ENCODE measurements around the gene ARL8B. TPM values are rescaled to one million over a fixed set of nuclear protein-coding genes. Genes with fewer than 3 reads are reported as not detected.

ARL8B gene
- total RNA-seq, 4 donors from 2014 or later: 22.8 to 80.2 (median 51.2) TPM

DNA sequence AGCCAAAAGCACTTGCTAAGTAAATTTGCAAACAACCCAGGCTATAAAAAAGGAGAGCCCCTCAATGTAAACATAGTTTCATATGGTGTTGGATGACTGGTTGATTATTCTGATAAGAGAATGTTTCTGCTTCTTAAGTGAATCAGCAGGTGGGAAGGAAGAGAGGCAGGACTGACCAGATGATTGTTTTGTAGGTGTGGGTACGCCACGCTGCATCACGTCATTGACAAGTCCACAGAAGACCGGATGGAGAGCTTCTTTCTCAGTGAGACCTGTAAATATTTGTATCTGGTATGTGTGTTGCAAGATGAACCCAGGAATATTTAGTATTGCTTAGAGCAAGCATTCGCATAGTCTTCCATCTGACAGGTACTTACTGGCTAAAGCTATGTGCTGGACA lies 88.8 kb downstream of the ARL8B start:
- H3K4me1 ChIP-seq: no peaks in the 10 kb centered on the region
- no peaks in the 10 kb centered on the region for H3K9me3 ChIP-seq
- no peaks in the 10 kb centered on the region for H3K27me3 ChIP-seq
- DNase-seq: no peak
- no peak for TF ChIP-seq POLR2A (IDR thresholded peaks at IDR 0.05)
- TF ChIP-seq, protein P1, sequence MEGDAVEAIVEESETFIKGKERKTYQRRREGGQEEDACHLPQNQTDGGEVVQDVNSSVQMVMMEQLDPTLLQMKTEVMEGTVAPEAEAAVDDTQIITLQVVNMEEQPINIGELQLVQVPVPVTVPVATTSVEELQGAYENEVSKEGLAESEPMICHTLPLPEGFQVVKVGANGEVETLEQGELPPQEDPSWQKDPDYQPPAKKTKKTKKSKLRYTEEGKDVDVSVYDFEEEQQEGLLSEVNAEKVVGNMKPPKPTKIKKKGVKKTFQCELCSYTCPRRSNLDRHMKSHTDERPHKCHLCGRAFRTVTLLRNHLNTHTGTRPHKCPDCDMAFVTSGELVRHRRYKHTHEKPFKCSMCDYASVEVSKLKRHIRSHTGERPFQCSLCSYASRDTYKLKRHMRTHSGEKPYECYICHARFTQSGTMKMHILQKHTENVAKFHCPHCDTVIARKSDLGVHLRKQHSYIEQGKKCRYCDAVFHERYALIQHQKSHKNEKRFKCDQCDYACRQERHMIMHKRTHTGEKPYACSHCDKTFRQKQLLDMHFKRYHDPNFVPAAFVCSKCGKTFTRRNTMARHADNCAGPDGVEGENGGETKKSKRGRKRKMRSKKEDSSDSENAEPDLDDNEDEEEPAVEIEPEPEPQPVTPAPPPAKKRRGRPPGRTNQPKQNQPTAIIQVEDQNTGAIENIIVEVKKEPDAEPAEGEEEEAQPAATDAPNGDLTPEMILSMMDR (IDR thresholded peaks at IDR 0.05): no peak
- intact Hi-C loops (cut with DNase I; ENCODE audit: low total_unique reads): no loop called here
- H3K36me3 ChIP-seq: no peaks in the 10 kb centered on the region
- no peak overlapping the region for H3K27ac ChIP-seq
- no peak overlapping the region for H3K4me3 ChIP-seq

DNA sequence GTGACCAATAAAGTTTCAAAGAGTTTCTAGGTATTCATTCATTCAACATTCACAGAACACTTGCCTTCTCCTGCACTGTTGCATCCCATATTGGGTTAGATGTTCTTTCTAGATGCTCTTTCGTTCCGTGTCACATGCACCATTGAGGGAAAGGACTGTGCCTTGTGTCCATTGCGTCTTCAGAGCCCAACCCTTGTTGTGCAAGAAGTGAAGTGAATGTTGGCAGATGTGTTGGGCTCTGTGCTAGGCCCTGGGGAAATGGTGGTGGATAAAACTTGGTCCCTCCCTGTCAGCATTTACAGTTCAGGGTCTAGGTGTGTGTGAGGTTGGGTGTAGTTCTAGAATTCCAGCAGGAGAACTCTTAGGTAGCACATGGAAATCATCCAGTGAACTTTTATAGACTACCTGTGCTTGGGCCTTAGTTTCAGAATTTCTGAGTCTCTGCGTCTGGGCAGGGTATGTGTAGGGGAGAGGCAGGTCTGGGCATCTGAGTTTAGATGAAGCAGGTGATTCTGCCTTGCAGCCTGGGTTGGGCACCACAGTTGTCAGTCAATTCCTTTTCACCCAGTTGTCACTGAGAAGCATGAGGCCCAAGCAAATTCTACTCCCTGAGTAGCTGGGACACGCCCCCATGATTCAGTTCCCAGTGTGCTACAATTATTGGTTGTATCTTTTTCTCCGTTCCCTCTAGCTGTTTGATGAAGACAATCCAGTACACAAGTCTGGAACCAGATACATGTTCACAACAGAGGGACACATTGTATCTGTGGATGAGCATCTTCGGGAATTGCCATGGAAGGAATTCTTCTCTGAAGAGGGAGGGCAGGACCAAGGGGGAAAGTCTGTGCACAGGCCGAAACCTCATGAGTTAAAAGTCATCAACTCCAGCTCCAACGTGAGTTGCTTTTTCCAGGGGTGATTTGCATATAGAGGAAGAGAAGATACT lies 90.8 kb downstream of the ARL8B start:
- no peaks in the 10 kb centered on the region for H3K27me3 ChIP-seq
- no peaks in the 10 kb centered on the region for H3K36me3 ChIP-seq
- intact Hi-C loops (cut with DNase I; ENCODE audit: low total_unique reads): no loop called here
- no peak overlapping the region for H3K27ac ChIP-seq
- no peak overlapping the region for H3K4me3 ChIP-seq
- no peaks in the 10 kb centered on the region for H3K4me1 ChIP-seq
- TF ChIP-seq POLR2A (IDR thresholded peaks at IDR 0.05): no peak
- TF ChIP-seq, protein P1 (IDR thresholded peaks at IDR 0.05): no peak
- no peak for DNase-seq
- H3K9me3 ChIP-seq: no peaks in the 10 kb centered on the region

DNA sequence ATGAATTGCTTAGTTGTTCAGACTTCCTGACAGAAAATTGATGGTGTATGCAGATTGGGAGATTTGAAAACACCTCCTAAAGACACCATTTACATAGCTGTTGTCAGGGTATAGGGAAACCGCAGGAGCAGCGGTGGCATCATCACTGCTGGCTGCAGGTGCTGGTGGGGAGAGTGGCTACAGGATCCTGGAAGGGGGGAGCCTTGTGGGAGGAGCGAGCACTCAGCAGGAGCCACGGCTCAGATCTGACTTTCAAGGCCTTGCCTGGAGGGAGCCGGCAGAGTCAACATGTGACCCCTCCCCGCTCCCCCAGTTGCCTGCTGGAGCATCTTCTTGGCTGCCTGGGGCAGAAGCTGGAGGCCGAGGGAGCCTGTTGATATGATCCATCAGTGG lies 91.5 kb downstream of the ARL8B start:
- peaks cover 0 to 3% of the 10 kb centered on the region in 2 donors for H3K4me1 ChIP-seq
- H3K9me3 ChIP-seq: no peaks in the 10 kb centered on the region
- H3K27ac ChIP-seq: no peak overlapping the region
- intact Hi-C loops (cut with DNase I; ENCODE audit: low total_unique reads): no loop called here
- no peak for TF ChIP-seq POLR2A (IDR thresholded peaks at IDR 0.05)
- TF ChIP-seq, protein P1 (IDR thresholded peaks at IDR 0.05): no peak
- no peaks in the 10 kb centered on the region for H3K27me3 ChIP-seq
- DNase-seq: no peak
- H3K36me3 ChIP-seq: no peaks in the 10 kb centered on the region
- H3K4me3 ChIP-seq: no peak overlapping the region

DNA sequence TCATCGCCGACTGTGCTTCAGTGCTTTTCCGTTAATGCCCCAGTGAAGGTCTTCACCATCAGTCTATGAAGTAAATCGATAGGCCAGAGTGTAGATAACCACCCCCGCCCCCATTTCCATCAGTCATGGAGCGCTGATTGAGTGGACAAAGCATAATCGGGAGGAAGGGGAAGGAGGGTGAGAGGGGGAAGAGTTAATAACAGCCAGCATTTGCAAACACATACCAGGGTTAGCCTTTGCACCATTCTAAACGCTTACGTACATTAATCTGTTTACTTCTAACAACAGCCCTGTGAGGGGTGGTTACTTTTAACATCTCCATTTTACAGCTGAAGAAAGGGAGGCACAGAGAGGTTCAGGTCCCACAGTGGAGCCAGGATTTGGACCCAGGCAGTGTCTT lies 92.3 kb downstream of the ARL8B start:
- Histone ChIP-seq H3K4me3 (no peak overlapping the region), H3K4me1 (peaks cover 0 to 5% of the 10 kb centered on the region in 2 donors), H3K36me3 (no peaks in the 10 kb centered on the region), H3K27me3 (no peaks in the 10 kb centered on the region), H3K9me3 (no peaks in the 10 kb centered on the region), H3K27ac (no peak overlapping the region)
- TF ChIP-seq, protein P1 (IDR thresholded peaks at IDR 0.05): no peak
- TF ChIP-seq POLR2A (IDR thresholded peaks at IDR 0.05): no peak
- no peak for DNase-seq
- intact Hi-C loops (cut with DNase I; ENCODE audit: low total_unique reads): no loop called here

DNA sequence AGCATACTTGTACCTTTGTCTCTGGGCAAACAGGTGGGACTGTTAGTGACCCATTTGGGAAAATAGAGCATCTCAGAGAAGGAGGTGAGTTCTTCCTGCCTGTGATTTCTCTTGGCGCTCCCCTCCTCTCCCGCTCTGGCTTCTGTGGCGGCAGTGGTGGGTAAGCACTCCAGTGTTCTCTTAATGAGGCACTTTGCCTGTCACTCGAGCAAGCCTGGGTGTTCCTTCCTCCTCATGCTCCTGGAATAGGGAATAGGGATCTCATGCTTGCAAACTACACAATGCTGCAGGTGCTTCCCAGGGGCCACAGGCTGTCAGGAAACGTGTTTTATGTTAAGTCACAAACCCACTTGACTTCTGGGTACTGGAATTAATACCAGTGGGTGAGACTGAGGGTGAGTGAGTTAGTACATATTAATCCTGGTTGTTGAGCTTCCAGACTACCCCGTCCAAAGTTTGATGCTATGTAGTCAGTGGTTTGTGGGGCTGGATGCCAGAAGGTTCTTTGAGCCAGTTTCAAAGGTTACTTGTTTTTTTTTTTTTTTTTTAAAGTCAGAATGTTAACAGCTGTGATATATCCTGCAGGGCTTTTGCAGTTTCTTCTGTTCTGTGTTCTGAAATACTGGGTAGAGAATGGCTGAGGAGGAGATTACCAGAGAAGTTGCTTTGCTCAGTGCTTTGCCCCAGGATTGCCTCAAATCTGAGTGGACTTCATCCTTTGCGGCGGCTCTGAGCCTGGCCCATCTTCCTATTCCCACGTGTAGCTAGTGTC lies 95.9 kb downstream of the ARL8B start:
- H3K27ac ChIP-seq: peak overlapping the region in 1 of 2 donors; percentile 25
- TF ChIP-seq POLR2A (IDR thresholded peaks at IDR 0.05): no peak
- TF ChIP-seq, protein P1 (IDR thresholded peaks at IDR 0.05): no peak

More for the DNA sequence above, 95.9 kb downstream of the ARL8B start:
- Histone ChIP-seq H3K36me3 (no peaks in the 10 kb centered on the region), H3K9me3 (no peaks in the 10 kb centered on the region), H3K4me3 (no peak overlapping the region), H3K27me3 (no peaks in the 10 kb centered on the region), H3K4me1 (peaks cover 0 to 5% of the 10 kb centered on the region in 2 donors)
- peak in 1 of 2 donors; percentile 35 for DNase-seq
- intact Hi-C loops (cut with DNase I; ENCODE audit: low total_unique reads): no loop called here
